HL-60 (cell line): ENCODE results near the gene PTPRM.

Experiments used
- POLR2AphosphoS5 ChIP-seq: IDR thresholded peaks from 2 replicates; pipeline ENCODE4 v1.6.1; 2012; ENCODE audit warnings: low read depth
- TF ChIP-seq, protein P1 (sequence below): IDR thresholded peaks from one replicate; pipeline ENCODE4 v1.5.1; 2011; ENCODE audit warnings: low read length, control low read depth, inconsistent platforms; ENCODE audit not compliant: insufficient read depth

DNA sequence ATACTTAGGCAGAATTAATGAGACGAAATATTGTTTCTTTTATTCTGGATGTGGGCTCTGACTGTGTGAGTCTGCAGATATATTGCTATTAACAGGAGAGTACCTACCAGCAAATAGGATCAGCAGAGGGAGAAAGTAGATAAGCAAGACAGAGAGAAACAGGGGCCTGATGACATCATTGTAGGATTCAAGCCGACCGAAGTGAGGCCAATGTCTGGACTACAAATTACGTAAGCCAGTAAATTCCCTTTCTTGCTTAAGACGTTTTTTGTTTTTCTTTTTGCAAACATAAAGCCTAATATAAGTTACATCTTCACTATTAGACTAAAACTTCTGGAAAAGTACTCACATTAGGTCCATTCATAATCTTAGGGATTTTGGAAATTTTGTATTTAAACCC, 21.4 kb upstream of the PTPRM start:
- no peak for TF ChIP-seq POLR2AphosphoS5
- TF ChIP-seq, protein P1, sequence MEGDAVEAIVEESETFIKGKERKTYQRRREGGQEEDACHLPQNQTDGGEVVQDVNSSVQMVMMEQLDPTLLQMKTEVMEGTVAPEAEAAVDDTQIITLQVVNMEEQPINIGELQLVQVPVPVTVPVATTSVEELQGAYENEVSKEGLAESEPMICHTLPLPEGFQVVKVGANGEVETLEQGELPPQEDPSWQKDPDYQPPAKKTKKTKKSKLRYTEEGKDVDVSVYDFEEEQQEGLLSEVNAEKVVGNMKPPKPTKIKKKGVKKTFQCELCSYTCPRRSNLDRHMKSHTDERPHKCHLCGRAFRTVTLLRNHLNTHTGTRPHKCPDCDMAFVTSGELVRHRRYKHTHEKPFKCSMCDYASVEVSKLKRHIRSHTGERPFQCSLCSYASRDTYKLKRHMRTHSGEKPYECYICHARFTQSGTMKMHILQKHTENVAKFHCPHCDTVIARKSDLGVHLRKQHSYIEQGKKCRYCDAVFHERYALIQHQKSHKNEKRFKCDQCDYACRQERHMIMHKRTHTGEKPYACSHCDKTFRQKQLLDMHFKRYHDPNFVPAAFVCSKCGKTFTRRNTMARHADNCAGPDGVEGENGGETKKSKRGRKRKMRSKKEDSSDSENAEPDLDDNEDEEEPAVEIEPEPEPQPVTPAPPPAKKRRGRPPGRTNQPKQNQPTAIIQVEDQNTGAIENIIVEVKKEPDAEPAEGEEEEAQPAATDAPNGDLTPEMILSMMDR, result no peak
